ENCODE results near the gene CDC42BPA. TPM values are rescaled to one million over a fixed set of nuclear protein-coding genes. Genes with fewer than 3 reads are reported as not detected.
"Not testable (repeated sequence)": the region's sequence is repeated elsewhere in the genome, so short reads cannot be mapped to it uniquely, and the experiment has no call there.

Gene CDC42BPA
- polyA plus RNA-seq, 1 of the 3 experiments (the other 2 are of a cell fraction), result 6.8 TPM

- POLR2A ChIA-PET, result no interaction called here
- no peak overlapping the region for H2AFZ ChIP-seq (ENCODE audit: low read depth)
- H3K9ac ChIP-seq, result no peak overlapping the region
- no peaks in the 10 kb centered on the region for H3K9me2 ChIP-seq
- TF ChIP-seq EZH2phosphoT487 (IDR thresholded peaks at IDR 0.05; ENCODE audit: borderline replicate concordance, low read depth) (no peak), FOXJ3 (CRISPR knock-in tag; IDR thresholded peaks at IDR 0.05) (no peak), IRF3 (IDR thresholded peaks at IDR 0.05; ENCODE audit: low read depth, low read length) (no peak), NFIC (IDR thresholded peaks at IDR 0.05; ENCODE audit: borderline replicate concordance) (no peak), RXRA (IDR thresholded peaks at IDR 0.05; ENCODE audit: borderline replicate concordance, low read depth) (no peak), ZBTB33 (IDR thresholded peaks at IDR 0.05; ENCODE audit: borderline replicate concordance, low read depth) (no peak), RAD21 (IDR thresholded peaks at IDR 0.05; ENCODE audit: low read length) (no peak), YY1 (IDR thresholded peaks at IDR 0.05; ENCODE audit: low read depth) (no peak), JUND (IDR thresholded peaks at IDR 0.05) (no peak)
- no peaks in the 10 kb centered on the region for H3F3A ChIP-seq (replicated peaks; ENCODE audit: insufficient read depth)
- 60% methylated on average over 1 of the region's 1 CpG for WGBS (ENCODE audit: low lambda C conversion rate)
- H3K4me2 ChIP-seq, result no peak overlapping the region
- H3K4me1 ChIP-seq (ENCODE audit: control insufficient read depth in 1 of 2, insufficient read depth in 2 of 2, low read depth in 1 of 2, low read length in 1 of 2), result no peaks in the 10 kb centered on the region; a peak in 1 of 4 replicates
- no peaks in the 10 kb centered on the region for H3K36me3 ChIP-seq (replicated peaks in 1 of 2; ENCODE audit: control insufficient read depth in 1 of 2, insufficient read depth in 2 of 2, low read length in 1 of 2)
- H3K4me3 ChIP-seq (ENCODE audit: low read depth in 2 of 2, low read length in 1 of 2), result no peak overlapping the region
- no peaks in the 10 kb centered on the region for H3K27me3 ChIP-seq (ENCODE audit: insufficient read depth)
- CTCF ChIA-PET, result no interaction called here
- H3K27ac ChIP-seq (ENCODE audit: low read depth in 2 of 2, low read length in 1 of 2), result no peak overlapping the region
- no peaks in the 10 kb centered on the region for H3K9me3 ChIP-seq
- H4K20me1 ChIP-seq (ENCODE audit: insufficient read depth), result peaks cover 25% of the 10 kb centered on the region
- H3K79me2 ChIP-seq (ENCODE audit: insufficient read depth), result peaks cover 93% of the 10 kb centered on the region
- DNase-seq, result no peak
These were observed 37.5 kb downstream of the CDC42BPA start for GRCh38 chr1:227280836-227281235.

DNA sequence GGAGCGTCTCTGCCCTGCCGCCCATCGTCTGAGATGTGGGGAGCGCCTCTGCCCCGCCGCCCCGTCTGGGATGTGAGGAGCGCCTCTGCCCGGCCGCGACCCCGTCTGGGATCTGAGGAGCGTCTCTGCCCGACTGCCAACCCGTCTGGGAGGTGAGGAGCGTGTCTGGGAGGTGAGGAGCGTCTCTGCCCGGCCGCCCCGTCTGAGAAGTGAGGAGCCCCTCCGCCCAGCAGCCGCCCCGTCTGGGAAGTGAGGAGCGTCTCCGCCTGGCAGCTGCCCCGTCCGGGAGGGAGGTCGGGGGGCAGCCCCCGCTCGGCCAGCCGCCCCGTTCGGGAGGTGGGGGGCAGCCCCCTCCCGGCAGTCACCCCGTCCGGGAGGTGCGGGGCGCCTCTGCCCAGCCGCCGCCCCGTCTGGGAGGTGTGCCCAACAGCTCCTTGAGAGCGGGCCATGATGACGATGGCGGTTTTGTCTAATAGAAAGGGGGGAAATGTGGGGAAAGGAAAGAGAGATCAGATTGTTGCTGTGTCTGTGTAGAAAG lies 42.1 kb downstream of the CDC42BPA start:
- H3F3A ChIP-seq (replicated peaks; ENCODE audit: insufficient read depth); H3K9me2 ChIP-seq; H3K36me3 ChIP-seq (replicated peaks in 1 of 2; ENCODE audit: control insufficient read depth in 1 of 2, insufficient read depth in 2 of 2, low read length in 1 of 2); H3K4me2 ChIP-seq; H3K27me3 ChIP-seq (ENCODE audit: insufficient read depth); H3K9me3 ChIP-seq; CTCF ChIA-PET; H3K4me3 ChIP-seq (ENCODE audit: low read depth in 2 of 2, low read length in 1 of 2); H3K9ac ChIP-seq; POLR2A ChIA-PET; H2AFZ ChIP-seq (ENCODE audit: low read depth); DNase-seq; H3K4me1 ChIP-seq (ENCODE audit: control insufficient read depth in 1 of 2, insufficient read depth in 2 of 2, low read depth in 1 of 2, low read length in 1 of 2); H3K27ac ChIP-seq (ENCODE audit: low read depth in 2 of 2, low read length in 1 of 2): not testable (repeated sequence)
- Histone ChIP-seq H3K79me2 (ENCODE audit: insufficient read depth) (peaks cover 92% of the 10 kb centered on the region), H4K20me1 (ENCODE audit: insufficient read depth) (peaks cover 46% of the 10 kb centered on the region)
- WGBS (ENCODE audit: low lambda C conversion rate), result 98% methylated on average over 24 of the region's 44 CpGs
